C4-2B (cell line): Measurements from ENCODE around the gene OR10H1.
"Not testable (repeated sequence)": the region's sequence is repeated elsewhere in the genome, so short reads cannot be mapped to it uniquely, and the experiment has no call there.

Experiments used
- CTCF ChIP-seq: fragments of 450-650 bp; conservative IDR thresholded peaks from 2 replicates; pipeline ENCODE4 v1.5.1; 2017; ENCODE audit warnings: mild to moderate bottlenecking
- ZFX ChIP-seq: fragments of 450-650 bp; IDR thresholded peaks from 2 replicates; pipeline ENCODE4 v1.6.1; 2017

- not testable (repeated sequence) for TF ChIP-seq CTCF, ZFX
Observed at GRCh38 chr19:15782896-15783295, 32.6 kb downstream of the OR10H1 start.
